NCI-H1048 (cell line): Measurements from ENCODE around the gene CAPG.
A peak's percentile ranks its signal among the peaks of the same experiment; 100 is the strongest.

Experiments used
- DNase-seq: peaks from one replicate; lab custom pipeline; 2025; lab: John Stamatoyannopoulos, UW

CAPG gene

GRCh38 chr2:85438201-85439024 is 28.2 kb upstream of the CAPG start:
- no peak for DNase-seq

DNA sequence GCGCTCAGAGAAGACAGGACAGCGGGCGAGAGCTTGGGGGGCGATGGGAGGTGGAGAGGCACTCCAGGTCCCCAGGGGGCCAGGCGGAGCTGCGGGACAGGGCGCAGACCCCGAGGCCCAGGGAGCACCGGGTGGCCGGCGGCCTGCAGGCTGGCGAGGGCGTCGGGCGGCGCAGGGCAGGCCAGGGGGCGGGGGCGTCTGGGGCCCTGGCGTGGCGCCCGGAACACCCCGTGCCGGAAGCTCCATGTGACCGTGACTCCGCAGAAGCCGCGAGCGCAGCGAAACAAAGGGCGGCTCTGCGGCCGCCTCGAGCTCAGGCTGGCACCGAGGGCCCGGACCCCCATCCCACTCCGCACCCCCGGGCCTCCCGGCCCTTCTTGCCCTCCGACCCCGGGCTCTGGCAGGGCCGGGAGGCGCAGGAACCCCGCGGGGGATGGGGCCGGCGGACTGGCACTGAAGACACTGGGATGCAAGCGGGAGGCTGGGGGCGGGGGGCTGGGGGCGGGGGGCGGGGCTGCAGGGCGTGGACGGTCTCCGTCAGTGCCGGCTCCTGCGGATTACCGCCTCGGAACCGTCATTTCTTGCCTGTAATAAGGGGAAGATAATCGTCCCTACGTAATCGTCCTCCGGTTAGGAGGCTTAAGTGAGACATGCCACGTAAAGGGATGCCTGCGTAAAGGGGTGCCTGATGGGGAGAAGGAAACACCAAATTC is 27.5 kb upstream of the CAPG start:
- DNase-seq: no peak

DNA sequence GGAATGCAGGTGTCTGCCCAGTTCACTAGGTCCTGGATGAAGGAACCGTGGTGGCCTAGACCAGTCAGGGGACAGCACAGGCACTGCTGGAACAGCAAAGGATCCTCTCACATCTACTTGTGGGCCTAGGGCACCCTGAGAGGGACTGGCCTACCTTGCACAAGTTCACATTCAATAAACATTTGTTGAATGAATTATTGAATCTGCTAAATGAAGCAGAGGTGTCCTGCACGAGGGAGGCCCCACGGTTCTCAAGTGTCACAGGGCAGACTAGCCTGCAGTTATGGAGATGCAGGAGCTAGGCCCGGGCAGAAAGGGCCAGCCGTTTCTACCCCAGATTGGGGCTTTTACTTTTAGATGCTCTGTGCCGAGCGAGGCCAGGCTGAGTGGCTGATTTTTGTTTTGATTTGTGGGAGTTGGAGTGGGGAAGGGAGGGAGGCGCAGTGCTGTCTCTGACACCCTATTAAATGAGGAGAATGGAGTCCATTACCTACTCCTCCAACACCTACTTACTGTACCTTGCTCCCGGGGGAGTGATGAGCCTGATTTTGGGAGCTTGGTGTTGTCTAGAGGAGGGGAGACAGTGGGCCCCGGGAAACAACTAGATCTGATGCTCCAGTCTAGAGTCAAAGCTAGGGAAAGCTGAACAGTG is 26.8 kb upstream of the CAPG start:
- DNase-seq: no peak

GRCh38 chr2:85435981-85436835 is 26.0 kb upstream of the CAPG start:
- DNase-seq: no peak

- DNase-seq: no peak
These were observed 25.2 kb upstream of the CAPG start for GRCh38 chr2:85435220-85435958.

- no peak for DNase-seq
These were observed 24.5 kb upstream of the CAPG start for GRCh38 chr2:85434696-85435095.

DNA sequence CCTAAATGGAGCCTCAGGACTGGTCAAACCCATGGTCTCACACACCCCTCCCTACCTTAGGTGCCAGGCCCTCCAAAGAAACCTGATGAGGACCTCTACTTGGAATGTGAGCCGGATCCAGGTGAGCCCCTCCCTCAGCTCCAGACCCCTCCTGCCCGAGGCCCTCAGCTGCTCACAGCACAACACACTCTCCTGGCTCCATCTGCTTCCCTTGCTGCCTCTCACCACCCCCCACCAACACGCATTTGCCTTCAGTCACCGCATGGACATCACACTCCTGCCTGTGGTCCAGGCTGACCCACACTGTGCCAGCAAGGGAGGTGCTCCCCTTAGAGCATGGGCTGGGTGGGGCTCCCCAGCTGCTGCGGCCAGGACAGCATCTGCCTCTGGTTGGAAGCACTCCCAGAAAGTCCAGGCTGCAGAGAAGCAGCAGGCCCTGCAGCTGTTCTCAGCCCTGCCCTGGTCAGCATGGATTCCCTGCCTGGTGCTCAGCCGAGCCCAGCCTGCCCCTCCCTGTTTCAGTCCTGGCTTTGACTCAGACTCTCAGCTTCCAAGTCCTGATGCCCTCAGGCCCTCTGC is 23.4 kb upstream of the CAPG start:
- no peak for DNase-seq

DNA sequence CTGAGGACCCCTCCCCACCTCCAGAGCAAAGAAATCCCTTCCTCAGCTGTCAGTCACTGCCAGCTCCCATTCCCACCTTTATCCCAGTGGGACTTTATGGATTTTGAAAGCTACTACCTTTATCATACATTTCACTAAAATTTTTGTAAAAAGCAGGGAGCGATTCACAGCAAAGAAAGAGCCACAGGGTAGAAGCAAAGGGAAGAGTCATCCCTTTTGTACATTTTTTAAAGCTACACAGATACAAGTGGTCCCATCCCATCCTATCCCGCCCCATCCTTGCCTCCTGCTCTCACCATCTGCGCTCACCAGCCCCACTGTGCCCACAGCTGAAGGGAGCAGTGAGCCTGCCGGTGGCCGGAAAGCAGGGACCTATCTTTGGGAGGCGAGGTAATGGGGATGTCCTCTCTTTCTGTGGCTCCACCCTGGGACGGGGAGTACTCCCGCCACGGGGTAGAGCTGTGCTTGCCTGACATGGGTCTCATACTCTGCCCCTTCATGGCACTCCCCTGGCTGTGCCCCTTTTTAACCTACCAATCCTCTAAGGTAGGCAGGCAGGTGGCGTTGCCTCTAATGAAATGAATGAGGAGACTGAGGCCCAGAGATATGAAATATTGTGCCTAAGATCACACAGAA is 21.5 kb upstream of the CAPG start:
- DNase-seq: no peak

- peak; percentile 18 for DNase-seq
These were observed 20.8 kb upstream of the CAPG start for GRCh38 chr2:85430752-85431569.

DNA sequence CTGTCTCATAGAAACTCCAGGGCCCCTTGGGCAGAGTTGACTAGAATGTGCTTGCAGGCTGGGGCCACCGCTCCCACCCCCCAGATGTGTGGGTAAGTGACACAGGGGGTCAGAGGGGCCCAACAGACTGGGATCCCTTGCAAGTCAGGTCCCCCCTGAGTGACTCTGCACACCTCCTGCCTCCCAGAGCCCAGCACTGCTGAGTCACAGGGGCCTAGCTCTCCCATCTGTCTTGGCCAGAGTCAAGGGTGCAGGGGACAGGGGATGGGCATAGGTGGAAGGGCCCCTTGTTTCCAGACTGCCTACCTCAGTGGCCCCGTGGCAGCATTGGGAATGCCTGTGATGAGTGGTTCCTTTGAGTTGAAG is 19.7 kb upstream of the CAPG start:
- DNase-seq: no peak

DNA sequence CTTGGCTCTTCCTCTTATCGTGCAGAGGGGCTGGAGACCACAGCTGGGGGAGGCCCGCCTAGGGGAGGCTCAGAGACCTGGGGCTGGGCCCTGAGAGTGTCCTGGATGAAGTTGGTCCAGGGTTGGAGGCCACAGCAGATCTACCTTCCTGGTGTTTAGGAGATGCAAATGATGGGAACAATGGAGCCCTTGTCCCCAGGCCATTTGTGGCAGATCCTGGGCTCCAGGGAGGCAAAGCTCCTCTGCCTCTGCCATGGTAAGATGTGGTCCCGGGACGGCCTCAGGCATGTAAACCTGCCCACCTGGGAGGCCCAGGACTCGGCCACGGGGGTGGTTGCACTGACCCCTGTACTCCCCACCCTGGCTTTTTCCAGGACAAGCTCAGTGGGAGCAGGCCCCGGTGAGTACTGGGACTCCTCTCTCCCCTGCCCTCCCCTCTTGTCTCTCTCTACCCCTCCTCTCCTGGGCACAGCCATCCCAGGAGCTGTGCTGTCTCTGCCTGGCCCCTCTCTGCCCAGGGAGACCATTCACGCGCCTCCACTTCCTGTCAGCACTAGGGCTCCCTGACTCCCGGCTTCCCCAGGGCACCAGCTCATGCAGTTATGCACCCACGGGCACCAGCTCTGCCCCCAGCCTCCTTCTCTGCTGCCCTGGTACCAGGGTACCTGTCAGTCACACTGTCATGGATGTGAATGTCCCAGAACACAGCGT is 19.2 kb upstream of the CAPG start:
- peak; percentile 28 for DNase-seq

DNA sequence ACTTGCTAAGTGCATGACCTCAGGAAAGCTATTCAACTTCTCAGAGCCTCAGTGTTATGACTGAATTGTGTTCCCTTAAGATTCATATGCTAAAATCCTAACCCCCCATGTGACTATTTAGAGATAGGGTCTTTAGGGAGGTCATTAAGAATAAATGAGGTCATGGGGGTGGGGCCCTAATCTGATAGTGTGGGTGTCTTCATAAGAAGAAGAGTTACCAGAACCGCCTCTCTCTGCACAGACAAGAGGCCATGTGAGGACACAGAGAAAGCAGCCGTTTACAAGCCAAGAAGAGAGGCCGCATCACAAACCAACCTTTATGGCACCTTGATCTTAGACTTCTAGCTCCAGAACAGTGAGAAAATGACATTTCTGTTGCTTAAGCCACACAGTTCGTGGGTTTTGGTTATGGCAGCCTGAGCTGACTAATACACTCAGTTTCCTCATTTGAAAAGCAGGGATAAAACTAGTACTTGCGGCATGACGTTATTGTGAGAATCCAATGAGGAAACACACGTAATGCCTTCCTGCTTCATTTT is 18.2 kb upstream of the CAPG start:
- DNase-seq: no peak

DNA sequence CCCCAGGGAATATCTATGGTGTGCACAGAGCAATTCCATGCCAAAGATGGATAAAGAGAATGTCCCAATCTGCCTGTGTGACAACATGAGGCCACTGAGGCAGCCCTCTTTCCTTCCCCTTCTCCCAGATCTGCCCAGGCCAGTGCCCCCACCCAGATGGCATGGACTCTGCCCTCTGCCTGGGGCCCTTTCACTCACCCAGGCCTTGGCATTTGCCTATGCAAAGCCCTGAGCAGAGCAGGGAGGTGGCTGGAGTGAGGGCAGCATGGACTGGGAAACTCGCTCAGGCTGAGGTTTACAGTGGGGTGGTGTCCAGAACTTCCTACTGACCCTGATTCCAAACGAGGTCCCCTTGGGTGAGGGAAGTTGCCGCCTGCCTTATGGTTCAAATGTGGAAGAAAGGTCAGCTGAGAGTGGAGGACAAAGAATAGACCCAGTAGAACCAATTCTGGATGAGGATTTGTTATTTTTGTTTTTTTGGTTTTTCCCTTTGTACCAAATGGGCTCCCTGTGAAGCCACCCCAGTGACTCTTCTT is 17.2 kb upstream of the CAPG start:
- DNase-seq: no peak

GRCh38 chr2:85425588-85425987 is 15.4 kb upstream of the CAPG start:
- DNase-seq: no peak

GRCh38 chr2:85423525-85423924 is 13.4 kb upstream of the CAPG start:
- DNase-seq: no peak

DNA sequence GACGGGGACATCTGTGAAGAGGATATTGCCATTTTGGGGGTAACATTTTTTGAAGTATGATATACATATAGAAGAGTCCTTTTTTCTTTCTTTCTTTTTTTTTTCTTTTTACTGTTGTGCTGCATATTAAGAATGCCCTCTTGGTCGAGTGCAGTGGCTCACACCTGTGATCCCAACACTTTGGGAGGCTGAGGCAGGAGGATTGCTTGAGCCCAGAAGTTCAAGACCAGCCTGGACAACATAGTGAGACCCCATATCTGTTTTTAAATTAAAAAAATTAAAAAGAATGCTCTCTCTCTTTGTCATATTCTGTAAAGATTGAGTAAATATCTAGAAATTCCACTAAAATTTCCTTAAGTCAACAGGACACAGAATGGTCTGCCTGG is 11.9 kb upstream of the CAPG start:
- no peak for DNase-seq

GRCh38 chr2:85421260-85422071 is 11.3 kb upstream of the CAPG start:
- DNase-seq: no peak
